GM13976 (cell line): ENCODE data around the gene BICRA.

Source experiments
- DNase-seq: peaks from one replicate; pipeline ENCODE4 v3.0.0; 2012; ENCODE audit warnings: low spot score
- in situ Hi-C: fragments of 300-500 bp; cut with MboI; formaldehyde crosslinking; loops from one replicate; pipeline ENCODE4 v1.12.0; 2022; ENCODE audit warnings: low sequenced_read_pairs, mixed read lengths, inconsistent platforms; ENCODE audit not compliant: unreplicated experiment
- TF ChIP-seq, protein P1 (sequence below): IDR thresholded peaks from 2 replicates; pipeline ENCODE4 v1.5.1; 2012; ENCODE audit warnings: borderline replicate concordance, mild to moderate bottlenecking; ENCODE audit not compliant: insufficient read depth; ENCODE audit errors: extremely low read depth, missing control alignments, control extremely low read depth

Gene BICRA

GRCh38 chr19:47641891-47642485 is 33.1 kb downstream of the BICRA start:
- TF ChIP-seq, protein P1, sequence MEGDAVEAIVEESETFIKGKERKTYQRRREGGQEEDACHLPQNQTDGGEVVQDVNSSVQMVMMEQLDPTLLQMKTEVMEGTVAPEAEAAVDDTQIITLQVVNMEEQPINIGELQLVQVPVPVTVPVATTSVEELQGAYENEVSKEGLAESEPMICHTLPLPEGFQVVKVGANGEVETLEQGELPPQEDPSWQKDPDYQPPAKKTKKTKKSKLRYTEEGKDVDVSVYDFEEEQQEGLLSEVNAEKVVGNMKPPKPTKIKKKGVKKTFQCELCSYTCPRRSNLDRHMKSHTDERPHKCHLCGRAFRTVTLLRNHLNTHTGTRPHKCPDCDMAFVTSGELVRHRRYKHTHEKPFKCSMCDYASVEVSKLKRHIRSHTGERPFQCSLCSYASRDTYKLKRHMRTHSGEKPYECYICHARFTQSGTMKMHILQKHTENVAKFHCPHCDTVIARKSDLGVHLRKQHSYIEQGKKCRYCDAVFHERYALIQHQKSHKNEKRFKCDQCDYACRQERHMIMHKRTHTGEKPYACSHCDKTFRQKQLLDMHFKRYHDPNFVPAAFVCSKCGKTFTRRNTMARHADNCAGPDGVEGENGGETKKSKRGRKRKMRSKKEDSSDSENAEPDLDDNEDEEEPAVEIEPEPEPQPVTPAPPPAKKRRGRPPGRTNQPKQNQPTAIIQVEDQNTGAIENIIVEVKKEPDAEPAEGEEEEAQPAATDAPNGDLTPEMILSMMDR: no peak
- in situ Hi-C loops: no loop called here
- DNase-seq: no peak

DNA sequence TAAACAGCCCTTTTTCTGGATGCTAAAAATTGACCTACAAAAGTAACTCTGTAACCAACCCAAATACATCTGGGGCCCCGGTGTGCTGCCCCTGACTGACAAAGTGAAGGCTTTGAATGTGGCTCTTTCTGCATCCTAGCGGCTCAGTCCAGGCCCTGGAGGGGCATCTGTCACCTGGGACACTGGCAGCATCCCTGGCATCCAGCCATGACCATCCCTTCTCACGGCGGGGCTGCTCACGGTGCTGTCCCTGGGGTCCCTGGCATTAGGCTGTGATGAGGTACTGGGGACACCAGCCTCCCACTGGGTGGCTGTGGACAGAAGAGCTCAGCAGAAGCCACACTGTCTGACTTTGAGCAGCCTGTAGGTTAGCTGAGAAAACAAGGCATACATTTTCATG is 34.3 kb downstream of the BICRA start:
- in situ Hi-C loops: no loop called here
- TF ChIP-seq, protein P1: no peak
- DNase-seq: no peak

- TF ChIP-seq, protein P1: no peak
- in situ Hi-C loops: no loop called here
Observed at GRCh38 chr19:47644199-47644598, 35.3 kb downstream of the BICRA start.

GRCh38 chr19:47644743-47645482 is 36.0 kb downstream of the BICRA start:
- no peak for DNase-seq
- in situ Hi-C loops: no loop called here

More at GRCh38 chr19:47644199-47644598, 35.3 kb downstream of the BICRA start:
- no peak for DNase-seq

GRCh38 chr19:47646924-47647323 is 38.0 kb downstream of the BICRA start:
- in situ Hi-C loops: no loop called here
- DNase-seq: no peak
- TF ChIP-seq, protein P1: no peak

More at GRCh38 chr19:47644743-47645482, 36.0 kb downstream of the BICRA start:
- TF ChIP-seq, protein P1: no peak

DNA sequence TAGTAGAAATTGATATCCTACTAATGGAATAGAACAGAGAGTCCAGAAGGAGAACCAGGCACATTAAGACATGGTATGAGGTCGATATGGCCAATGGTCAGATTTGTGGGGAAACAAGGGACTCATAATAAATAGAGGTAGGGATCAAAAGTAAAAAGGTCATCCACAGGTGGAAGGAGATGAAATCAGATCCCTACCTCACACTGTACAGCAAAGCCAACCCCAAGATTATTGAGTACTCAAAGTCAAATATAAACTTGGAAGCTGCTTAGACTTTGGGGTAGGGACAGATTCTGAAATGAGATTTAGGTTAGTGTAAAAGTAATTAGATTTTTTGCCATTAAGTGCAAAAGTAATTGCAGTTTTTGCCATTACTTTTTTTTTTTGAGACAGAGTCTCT is 40.7 kb downstream of the BICRA start:
- DNase-seq: no peak
- TF ChIP-seq, protein P1: no peak
- in situ Hi-C loops: no loop called here

DNA sequence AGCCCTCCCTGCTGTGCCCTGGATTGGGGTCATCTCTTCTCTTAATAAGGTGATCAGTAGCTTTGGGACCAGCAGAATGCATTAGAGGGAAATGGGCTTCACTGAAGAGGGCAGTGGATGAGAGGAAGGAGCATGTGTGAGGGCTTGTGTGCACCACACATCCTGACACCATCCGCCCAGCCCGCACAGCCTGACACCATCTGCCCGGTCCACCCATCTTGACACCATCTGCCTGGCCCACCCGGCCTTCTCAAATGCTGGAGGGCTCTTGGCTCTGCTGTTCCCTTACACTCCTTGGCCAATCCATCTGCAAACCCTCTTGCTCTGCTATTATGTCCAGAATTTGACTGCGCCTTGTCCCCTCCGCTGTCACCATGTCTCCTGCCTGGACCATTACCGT is 41.8 kb downstream of the BICRA start:
- TF ChIP-seq, protein P1: no peak
- in situ Hi-C loops: no loop called here
- no peak for DNase-seq
